Liver (tissue), 9 donors: ENCODE measurements around the gene TP53TG5. TPM values are rescaled to one million over a fixed set of nuclear protein-coding genes. Genes with fewer than 3 reads are reported as not detected.

Source experiments
- DNase-seq: peaks from one replicate; pipeline ENCODE4 v3.0.0-alpha.2; 2017; ENCODE audit warnings: low spot score
- H3K27ac ChIP-seq, 2 donors: one replicate each; pipeline ENCODE4 v1.7.0; 2013; ENCODE audit warnings: inconsistent platforms in 2 of 2, low read length in 2 of 2, control low read depth in 1 of 2, low read depth in 1 of 2, mild to moderate bottlenecking in 1 of 2
- H3K27me3 ChIP-seq, 4 donors: one replicate each; pipeline versions ENCODE4 v1.6.1 to v1.7.0; 2013; ENCODE audit warnings: low read length in 3 of 4, inconsistent platforms in 1 of 4, mild to moderate bottlenecking in 1 of 4, moderate library complexity in 1 of 4; ENCODE audit not compliant: control insufficient read depth in 4 of 4, insufficient read depth in 4 of 4
- H3K36me3 ChIP-seq, 4 donors: one replicate each; pipeline versions ENCODE4 v1.6.1 to v1.7.0; 2013; ENCODE audit warnings: low read length in 3 of 4, mild to moderate bottlenecking in 3 of 4, low read depth in 1 of 4, moderate library complexity in 1 of 4; ENCODE audit not compliant: control insufficient read depth in 4 of 4, insufficient read depth in 3 of 4
- H3K4me1 ChIP-seq, 4 donors: one replicate each; pipeline versions ENCODE4 v1.6.1 to v1.7.0; 2013; ENCODE audit warnings: low read length in 3 of 4, mild to moderate bottlenecking in 3 of 4, moderate library complexity in 1 of 4; ENCODE audit not compliant: control insufficient read depth in 4 of 4, insufficient read depth in 4 of 4
- H3K4me3 ChIP-seq, 3 donors: one replicate each; pipeline versions ENCODE4 v1.6.1 to v1.7.0; 2013; ENCODE audit warnings: low read length in 3 of 3, control low read depth in 1 of 3, low read depth in 1 of 3, mild to moderate bottlenecking in 1 of 3
- H3K9ac ChIP-seq, 2 donors: one replicate each; pipeline ENCODE4 v1.7.0; 2013; ENCODE audit warnings: low read length in 2 of 2, mild to moderate bottlenecking in 2 of 2, moderate library complexity in 2 of 2, control low read depth in 1 of 2, low read depth in 1 of 2
- H3K9me3 ChIP-seq, 4 donors: one replicate each; pipeline versions ENCODE4 v1.6.1 to v1.7.0; 2013; ENCODE audit warnings: low read length in 3 of 4; ENCODE audit not compliant: control insufficient read depth in 4 of 4
- ATF3 ChIP-seq: IDR thresholded peaks from 2 replicates; pipeline ENCODE4 v1.6.1; 2016; ENCODE audit warnings: antibody characterized with exemption
- CTCF ChIP-seq: fragments of 150-350 bp; IDR thresholded peaks from 2 replicates; pipeline ENCODE4 v1.5.1; 2017; ENCODE audit warnings: improper control_type of control experiment, low read depth, low read length; ENCODE audit not compliant: missing input control
- EGR1 ChIP-seq, 2 donors: IDR thresholded peaks; 2 replicates each; pipeline ENCODE4 v1.6.1; 2016 to 2018; ENCODE audit warnings: antibody characterized with exemption in 2 of 2, low read depth in 2 of 2
- FOXA1 ChIP-seq: IDR thresholded peaks from 2 replicates; pipeline ENCODE4 v1.6.1; 2016; ENCODE audit warnings: antibody characterized with exemption
- FOXA2 ChIP-seq: IDR thresholded peaks from 2 replicates; pipeline ENCODE4 v1.6.1; 2016; ENCODE audit warnings: antibody characterized with exemption
- GABPA ChIP-seq, 2 donors: IDR thresholded peaks in 1 of 2; conservative IDR thresholded peaks in 1 of 2; 2 replicates each; pipeline ENCODE4 v1.6.1; 2016; ENCODE audit warnings: antibody characterized with exemption in 2 of 2, mild to moderate bottlenecking in 1 of 2, moderate library complexity in 1 of 2
- HNF4A ChIP-seq, 2 donors: conservative IDR thresholded peaks; 2 replicates each; pipeline ENCODE4 v1.6.1; 2016; ENCODE audit warnings: antibody characterized with exemption in 2 of 2, mild to moderate bottlenecking in 2 of 2
- HNF4G ChIP-seq: IDR thresholded peaks from 2 replicates; pipeline ENCODE4 v1.6.1; 2016; ENCODE audit warnings: antibody characterized with exemption
- JUND ChIP-seq, 2 donors: IDR thresholded peaks; 2 replicates each; pipeline ENCODE4 v1.6.1; 2016; ENCODE audit warnings: antibody characterized with exemption in 2 of 2
- MAX ChIP-seq: IDR thresholded peaks from 2 replicates; pipeline ENCODE4 v1.6.1; 2016; ENCODE audit warnings: antibody characterized with exemption
- NR2F2 ChIP-seq: IDR thresholded peaks from 2 replicates; pipeline ENCODE4 v1.6.1; 2016; ENCODE audit warnings: antibody characterized with exemption
- RAD21 ChIP-seq, 2 donors: IDR thresholded peaks; 2 replicates each; pipeline ENCODE4 v1.6.1; 2016; ENCODE audit warnings: antibody characterized with exemption in 2 of 2, mild to moderate bottlenecking in 2 of 2
- REST ChIP-seq: IDR thresholded peaks from 2 replicates; pipeline ENCODE4 v1.6.1; 2016; ENCODE audit warnings: antibody characterized with exemption, mild to moderate bottlenecking
- RXRA ChIP-seq, 2 donors: IDR thresholded peaks; 2 replicates each; pipeline ENCODE4 v1.6.1; 2017 to 2018; ENCODE audit warnings: antibody characterized with exemption in 2 of 2, mild to moderate bottlenecking in 1 of 2
- SP1 ChIP-seq: IDR thresholded peaks from 2 replicates; pipeline ENCODE4 v1.6.1; 2018; ENCODE audit warnings: antibody characterized with exemption, mild to moderate bottlenecking
- TAF1 ChIP-seq: conservative IDR thresholded peaks from 2 replicates; pipeline ENCODE4 v1.6.1; 2016; ENCODE audit warnings: antibody characterized with exemption, mild to moderate bottlenecking
- YY1 ChIP-seq: IDR thresholded peaks from 2 replicates; pipeline ENCODE4 v1.6.1; 2016; ENCODE audit warnings: antibody characterized with exemption, mild to moderate bottlenecking
- ZBTB33 ChIP-seq: IDR thresholded peaks from 2 replicates; pipeline ENCODE4 v1.6.1; 2016; ENCODE audit warnings: antibody characterized with exemption
- WGBS: extraction: QIAGEN DNeasy Blood & Tissue Kit; methylation state at CpG from one replicate; pipeline ENCODE4 v1.1.7; 2013; 5-methylcytosine and 5-hydroxymethylcytosine counted together
- polyA plus RNA-seq, 2 donors: library from polyadenylated mRNA; stranded (reverse) in 1 of 2; unstranded in 1 of 2; fragments of 200-250 nt in 1 of 2; fragments of >200 nt in 1 of 2; fragmentation: Nextera tagmentation in 1 of 2; extraction: Ambion mirVana in 1 of 2; gene quantifications; one replicate each; pipeline versions ENCODE4 v1.2.1 to v1.2.3, GENCODE V29; 2013 to 2015
- total RNA-seq, 2 donors: library from RNA; depleted of rRNA; stranded (reverse); fragments of >200 nt; gene quantifications; one replicate each; pipeline ENCODE4 v1.2.3, GENCODE V29; 2014
- donor health status: healthy.
- donor health status: healthy.
- donor health status: healthy.
- donor health status: healthy.
- donor health status: healthy.

Gene TP53TG5
- total and polyA plus RNA-seq, 4 donors, result not detected

GRCh38 chr20:45341939-45342854 lies 35.9 kb downstream of the TP53TG5 start:
- 16% methylated on average over 16 of the region's 16 CpGs for WGBS
- peak overlapping the region; percentile 57 to 99 for H3K9ac ChIP-seq

More at GRCh38 chr20:45341939-45342854, 35.9 kb downstream of the TP53TG5 start:
- Histone ChIP-seq H3K9me3 (no peaks in the 10 kb centered on the region), H3K36me3 (peaks cover 0 to 13% (median 0%) of the 10 kb centered on the region in 4 donors), H3K27ac (peak overlapping the region; percentile 81 to 97), H3K27me3 (no peaks in the 10 kb centered on the region), H3K4me1 (peaks cover 23 to 76% (median 46%) of the 10 kb centered on the region in 4 donors), H3K4me3 (peak overlapping the region; percentile 40 to 96 (median 45))
- DNase-seq, result no peak
- TF ChIP-seq MAX (peak; percentile 61), ZBTB33 (peak; percentile 28), HNF4G (no peak), FOXA2 (no peak), GABPA (IDR thresholded peaks at IDR 0.05 in 1 of 2, conservative IDR thresholded peaks at IDR 0.05 in 1 of 2) (no peak), REST (no peak), FOXA1 (peak; percentile 23), RAD21 (IDR thresholded peaks at IDR 0.05) (peak in 1 of 2 donors; percentile 20), JUND (IDR thresholded peaks at IDR 0.05) (peak; percentile 44 to 90), SP1 (peak; percentile 63), YY1 (peak; percentile 29), HNF4A (conservative IDR thresholded peaks at IDR 0.05) (peak in 1 of 2 donors; percentile 61), TAF1 (peak; percentile 78), NR2F2 (no peak), EGR1 (IDR thresholded peaks at IDR 0.05; ENCODE audit: low read depth in 2 of 2) (peak in 1 of 2 donors; percentile 91), CTCF (no peak), ATF3 (peak; percentile 28), RXRA (IDR thresholded peaks at IDR 0.05) (peak in 1 of 2 donors; percentile 76)
